Liver (tissue), 10 donors: ENCODE results near the gene ENOPH1. TPM values are rescaled to one million over a fixed set of nuclear protein-coding genes. Genes with fewer than 3 reads are reported as not detected.

Experiments used
- DNase-seq: peaks from one replicate; pipeline ENCODE4 v3.0.0-alpha.2; 2017; ENCODE audit warnings: low spot score
- H3K27ac ChIP-seq, 2 donors: one replicate each; pipeline ENCODE4 v1.7.0; 2013; ENCODE audit warnings: inconsistent platforms in 2 of 2, low read length in 2 of 2, control low read depth in 1 of 2, low read depth in 1 of 2, mild to moderate bottlenecking in 1 of 2
- H3K27me3 ChIP-seq, 4 donors: one replicate each; pipeline versions ENCODE4 v1.6.1 to v1.7.0; 2013; ENCODE audit warnings: low read length in 3 of 4, inconsistent platforms in 1 of 4, mild to moderate bottlenecking in 1 of 4, moderate library complexity in 1 of 4; ENCODE audit not compliant: control insufficient read depth in 4 of 4, insufficient read depth in 4 of 4
- H3K36me3 ChIP-seq, 4 donors: one replicate each; pipeline versions ENCODE4 v1.6.1 to v1.7.0; 2013; ENCODE audit warnings: low read length in 3 of 4, mild to moderate bottlenecking in 3 of 4, low read depth in 1 of 4, moderate library complexity in 1 of 4; ENCODE audit not compliant: control insufficient read depth in 4 of 4, insufficient read depth in 3 of 4
- H3K4me1 ChIP-seq, 4 donors: one replicate each; pipeline versions ENCODE4 v1.6.1 to v1.7.0; 2013; ENCODE audit warnings: low read length in 3 of 4, mild to moderate bottlenecking in 3 of 4, moderate library complexity in 1 of 4; ENCODE audit not compliant: control insufficient read depth in 4 of 4, insufficient read depth in 4 of 4
- H3K4me3 ChIP-seq, 3 donors: one replicate each; pipeline versions ENCODE4 v1.6.1 to v1.7.0; 2013; ENCODE audit warnings: low read length in 3 of 3, control low read depth in 1 of 3, low read depth in 1 of 3, mild to moderate bottlenecking in 1 of 3
- H3K9ac ChIP-seq, 2 donors: one replicate each; pipeline ENCODE4 v1.7.0; 2013; ENCODE audit warnings: low read length in 2 of 2, mild to moderate bottlenecking in 2 of 2, moderate library complexity in 2 of 2, control low read depth in 1 of 2, low read depth in 1 of 2
- H3K9me3 ChIP-seq, 4 donors: one replicate each; pipeline versions ENCODE4 v1.6.1 to v1.7.0; 2013; ENCODE audit warnings: low read length in 3 of 4; ENCODE audit not compliant: control insufficient read depth in 4 of 4
- ATF3 ChIP-seq: IDR thresholded peaks from 2 replicates; pipeline ENCODE4 v1.6.1; 2016; ENCODE audit warnings: antibody characterized with exemption
- CTCF ChIP-seq: fragments of 150-350 bp; IDR thresholded peaks from 2 replicates; pipeline ENCODE4 v1.5.1; 2017; ENCODE audit warnings: improper control_type of control experiment, low read depth, low read length; ENCODE audit not compliant: missing input control
- EGR1 ChIP-seq, 2 donors: IDR thresholded peaks; 2 replicates each; pipeline ENCODE4 v1.6.1; 2016 to 2018; ENCODE audit warnings: antibody characterized with exemption in 2 of 2, low read depth in 2 of 2
- FOXA1 ChIP-seq: IDR thresholded peaks from 2 replicates; pipeline ENCODE4 v1.6.1; 2016; ENCODE audit warnings: antibody characterized with exemption
- FOXA2 ChIP-seq: IDR thresholded peaks from 2 replicates; pipeline ENCODE4 v1.6.1; 2016; ENCODE audit warnings: antibody characterized with exemption
- GABPA ChIP-seq, 2 donors: IDR thresholded peaks in 1 of 2; conservative IDR thresholded peaks in 1 of 2; 2 replicates each; pipeline ENCODE4 v1.6.1; 2016; ENCODE audit warnings: antibody characterized with exemption in 2 of 2, mild to moderate bottlenecking in 1 of 2, moderate library complexity in 1 of 2
- HNF4A ChIP-seq, 2 donors: conservative IDR thresholded peaks; 2 replicates each; pipeline ENCODE4 v1.6.1; 2016; ENCODE audit warnings: antibody characterized with exemption in 2 of 2, mild to moderate bottlenecking in 2 of 2
- HNF4G ChIP-seq: IDR thresholded peaks from 2 replicates; pipeline ENCODE4 v1.6.1; 2016; ENCODE audit warnings: antibody characterized with exemption
- JUND ChIP-seq, 2 donors: IDR thresholded peaks; 2 replicates each; pipeline ENCODE4 v1.6.1; 2016; ENCODE audit warnings: antibody characterized with exemption in 2 of 2
- MAX ChIP-seq: IDR thresholded peaks from 2 replicates; pipeline ENCODE4 v1.6.1; 2016; ENCODE audit warnings: antibody characterized with exemption
- NR2F2 ChIP-seq: IDR thresholded peaks from 2 replicates; pipeline ENCODE4 v1.6.1; 2016; ENCODE audit warnings: antibody characterized with exemption
- RAD21 ChIP-seq, 2 donors: IDR thresholded peaks; 2 replicates each; pipeline ENCODE4 v1.6.1; 2016; ENCODE audit warnings: antibody characterized with exemption in 2 of 2, mild to moderate bottlenecking in 2 of 2
- REST ChIP-seq: IDR thresholded peaks from 2 replicates; pipeline ENCODE4 v1.6.1; 2016; ENCODE audit warnings: antibody characterized with exemption, mild to moderate bottlenecking
- RXRA ChIP-seq, 2 donors: IDR thresholded peaks; 2 replicates each; pipeline ENCODE4 v1.6.1; 2017 to 2018; ENCODE audit warnings: antibody characterized with exemption in 2 of 2, mild to moderate bottlenecking in 1 of 2
- SP1 ChIP-seq: IDR thresholded peaks from 2 replicates; pipeline ENCODE4 v1.6.1; 2018; ENCODE audit warnings: antibody characterized with exemption, mild to moderate bottlenecking
- TAF1 ChIP-seq: conservative IDR thresholded peaks from 2 replicates; pipeline ENCODE4 v1.6.1; 2016; ENCODE audit warnings: antibody characterized with exemption, mild to moderate bottlenecking
- YY1 ChIP-seq: IDR thresholded peaks from 2 replicates; pipeline ENCODE4 v1.6.1; 2016; ENCODE audit warnings: antibody characterized with exemption, mild to moderate bottlenecking
- ZBTB33 ChIP-seq: IDR thresholded peaks from 2 replicates; pipeline ENCODE4 v1.6.1; 2016; ENCODE audit warnings: antibody characterized with exemption
- WGBS: extraction: QIAGEN DNeasy Blood & Tissue Kit; methylation state at CpG from one replicate; pipeline ENCODE4 v1.1.7; 2013; 5-methylcytosine and 5-hydroxymethylcytosine counted together
- polyA plus RNA-seq, 2 donors: library from polyadenylated mRNA; stranded (reverse) in 1 of 2; unstranded in 1 of 2; fragments of 200-250 nt in 1 of 2; fragments of >200 nt in 1 of 2; fragmentation: Nextera tagmentation in 1 of 2; extraction: Ambion mirVana in 1 of 2; gene quantifications; one replicate each; pipeline versions ENCODE4 v1.2.1 to v1.2.3, GENCODE V29; 2013 to 2015
- small RNA-seq: library from RNA; depleted of rRNA; stranded (forward); fragments of <200 nt; gene quantifications from one replicate; pipeline ENCODE3, GENCODE V24; 2014
- total RNA-seq, 2 donors: library from RNA; depleted of rRNA; stranded (reverse); fragments of >200 nt; gene quantifications; one replicate each; pipeline ENCODE4 v1.2.3, GENCODE V29; 2014
- donor health status: healthy.
- donor health status: healthy.
- donor health status: healthy.
- donor health status: healthy.
- donor health status: healthy.

The ENOPH1 gene
- total and polyA plus RNA-seq, 4 donors = 12.1 to 20.0 (median 12.8) TPM

- no peaks in the 10 kb centered on the region for H3K36me3 ChIP-seq
- H3K9ac ChIP-seq = no peak overlapping the region
- TF ChIP-seq SP1 (peak; percentile 25), ZBTB33 (no peak), HNF4A (conservative IDR thresholded peaks at IDR 0.05) (peak; percentile 71 to 81), NR2F2 (no peak), EGR1 (IDR thresholded peaks at IDR 0.05; ENCODE audit: low read depth in 2 of 2) (no peak), REST (no peak), YY1 (no peak), HNF4G (peak; percentile 38), ATF3 (no peak), TAF1 (no peak), MAX (no peak), FOXA2 (no peak), CTCF (no peak), JUND (IDR thresholded peaks at IDR 0.05) (no peak), RXRA (IDR thresholded peaks at IDR 0.05) (peak; percentile 30 to 40), FOXA1 (no peak), RAD21 (IDR thresholded peaks at IDR 0.05) (no peak), GABPA (IDR thresholded peaks at IDR 0.05 in 1 of 2, conservative IDR thresholded peaks at IDR 0.05 in 1 of 2) (no peak)
- no peaks in the 10 kb centered on the region for H3K9me3 ChIP-seq
- peaks cover 1 to 17% (median 8%) of the 10 kb centered on the region in 4 donors for H3K4me1 ChIP-seq
- H3K4me3 ChIP-seq = no peak overlapping the region
- DNase-seq = no peak
- WGBS = 94% methylated on average over 3 of the region's 3 CpGs
- H3K27me3 ChIP-seq = no peaks in the 10 kb centered on the region
- H3K27ac ChIP-seq = no peak overlapping the region
Measured at GRCh38 chr4:82510216-82510615, 79.8 kb downstream of the ENOPH1 start.

Small RNA genes within 50 kb of the gene (small RNA-seq; reads per million reads assigned to genes)
- gene RF00150 = not detected

Other genes with a start within 250 kb of the ENOPH1 start
- gene HNRNPD, start 56.6 kb upstream of the ENOPH1 start, total RNA-seq = 10 to 100 TPM; 39.7 to 53.9 TPM
- 10 to 100 TPM; 29.9 to 52.7 TPM for gene HNRNPD, start 56.6 kb upstream of the ENOPH1 start, polyA plus RNA-seq
- 10 to 100 TPM; 57.4 to 57.9 TPM for gene HNRNPDL, start 128 bp upstream of the ENOPH1 start, total RNA-seq
- gene HNRNPDL, start 128 bp upstream of the ENOPH1 start, polyA plus RNA-seq = 10 to 100 TPM; 53.1 to 57.9 TPM
- gene TMEM150C, start 131.4 kb downstream of the ENOPH1 start, total RNA-seq = 1 to 10 TPM; 4.8 to 8.7 TPM
- 1 to 10 TPM; 4.9 to 5.6 TPM for gene TMEM150C, start 131.4 kb downstream of the ENOPH1 start, polyA plus RNA-seq